Common myeloid progenitor, CD34-positive (primary cell): ENCODE data around the gene TENM4.

Experiments
- CTCF ChIA-PET: fragments of 350-600 bp; sonication (Branson Sonifier 250); formaldehyde crosslinking; loops from one replicate; lab custom pipeline; 2021; ENCODE audit warnings: antibody characterized with exemption; lab: Charles Lee
- POLR2A ChIA-PET: fragments of 350-600 bp; sonication (Branson Sonifier 250); formaldehyde crosslinking; loops from one replicate; lab custom pipeline; 2021; ENCODE audit warnings: antibody characterized with exemption; lab: Charles Lee
- DNase-seq, 3 donors: peaks; one replicate each; pipeline versions ENCODE4 v3.0.0 to v3.0.0-alpha.2; 2013
- H3K27ac ChIP-seq, 2 experiments: 1 replicate in 1 of 2; 2 replicates in 1 of 2; pipeline ENCODE4 v1.7.0; 2013; ENCODE audit warnings: inconsistent platforms in 2 of 2, low read length in 2 of 2, mild to moderate bottlenecking in 2 of 2, low read depth in 1 of 2, moderate library complexity in 1 of 2; ENCODE audit not compliant: severe bottlenecking in 2 of 2, insufficient read depth in 1 of 2, poor library complexity in 1 of 2
- H3K27me3 ChIP-seq, 5 experiments: replicated peaks in 2 of 5; 1 replicate in 3 of 5; 2 replicates in 2 of 5; pipeline versions ENCODE4 v1.6.1 to v1.7.0; 2013; ENCODE audit warnings: low read length in 4 of 5, mild to moderate bottlenecking in 2 of 5, moderate library complexity in 2 of 5, inconsistent platforms in 1 of 5; ENCODE audit not compliant: insufficient read depth in 5 of 5, control insufficient read depth in 4 of 5
- H3K36me3 ChIP-seq, 4 experiments: 1 replicate in 2 of 4; 2 replicates in 2 of 4; pipeline versions ENCODE4 v1.6.1 to v1.7.0; 2013; ENCODE audit warnings: low read length in 3 of 4, control low read depth in 1 of 4, mild to moderate bottlenecking in 1 of 4; ENCODE audit not compliant: control insufficient read depth in 4 of 4, insufficient read depth in 4 of 4
- H3K4me1 ChIP-seq, 4 experiments: 1 replicate in 3 of 4; 2 replicates in 1 of 4; pipeline versions ENCODE4 v1.6.1 to v1.7.1; 2013; ENCODE audit warnings: low read length in 3 of 4, mild to moderate bottlenecking in 3 of 4, control low read depth in 1 of 4, inconsistent platforms in 1 of 4, moderate library complexity in 1 of 4; ENCODE audit not compliant: control insufficient read depth in 4 of 4, insufficient read depth in 4 of 4; ENCODE audit errors: control extremely low read depth in 1 of 4
- H3K4me3 ChIP-seq, 7 experiments: 1 replicate in 4 of 7; 2 replicates in 3 of 7; pipeline versions ENCODE4 v1.5.1 to v1.7.0; 2013; ENCODE audit warnings: mild to moderate bottlenecking in 7 of 7, low read length in 6 of 7, moderate library complexity in 6 of 7, inconsistent platforms in 2 of 7, low read depth in 2 of 7, control low read depth in 1 of 7; ENCODE audit not compliant: insufficient read depth in 4 of 7, control insufficient read depth in 1 of 7; ENCODE audit errors: extremely low read depth in 1 of 7
- H3K9me3 ChIP-seq, 5 experiments: 1 replicate in 4 of 5; 2 replicates in 1 of 5; pipeline versions ENCODE4 v1.6.1 to v1.7.1; 2013; ENCODE audit warnings: low read length in 4 of 5, mild to moderate bottlenecking in 2 of 5, inconsistent platforms in 1 of 5, low read depth in 1 of 5, moderate library complexity in 1 of 5; ENCODE audit not compliant: control insufficient read depth in 4 of 5, insufficient read depth in 2 of 5; ENCODE audit errors: control extremely low read depth in 1 of 5
- WGBS: methylation state at CpG from one replicate; pipeline ENCODE4 v1.1.5; 2013; ENCODE audit not compliant: insufficient coverage; 5-methylcytosine and 5-hydroxymethylcytosine counted together

Gene TENM4

DNA sequence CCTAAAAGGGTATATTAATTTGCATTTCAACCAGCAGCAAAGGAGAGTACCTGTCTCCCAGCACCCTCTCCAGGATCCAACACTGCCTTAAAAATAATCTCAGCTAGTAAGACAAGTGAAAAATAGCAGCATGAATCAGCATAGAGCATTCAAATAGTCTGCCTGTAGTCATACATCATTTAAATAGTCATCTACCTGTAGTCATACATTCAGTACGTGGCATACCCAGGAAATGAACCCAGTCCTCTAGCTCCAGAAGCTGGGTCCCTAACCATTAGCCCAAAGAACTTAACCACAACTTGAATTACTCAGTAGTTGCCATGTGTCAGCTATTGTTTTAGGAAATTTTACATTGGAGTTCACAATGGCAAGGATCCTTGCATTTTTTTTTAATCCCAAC lies 9.3 kb downstream of the TENM4 start:
- no peak overlapping the region for H3K27ac ChIP-seq
- DNase-seq: no peak

DNA sequence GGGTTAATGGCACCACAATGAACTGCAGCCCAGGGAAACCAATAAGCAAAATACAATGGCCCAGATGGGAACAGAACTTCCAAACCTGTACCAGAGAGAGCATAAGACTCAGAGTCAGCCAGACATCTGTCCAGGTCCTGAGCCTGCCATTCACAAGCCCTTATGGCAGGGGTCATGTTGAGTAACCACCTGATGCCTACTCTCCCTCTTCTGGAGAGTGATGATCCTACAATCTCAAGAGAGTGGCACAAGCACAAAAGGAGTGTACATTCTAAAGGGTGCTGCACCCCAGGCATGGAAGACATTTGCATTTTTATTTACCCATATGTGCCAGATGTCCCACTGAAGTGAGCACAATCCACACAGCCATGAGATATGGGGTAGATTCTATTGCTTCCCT lies 10.6 kb downstream of the TENM4 start:
- H3K27me3 ChIP-seq: peaks cover 2 to 52% (median 14%) of the 10 kb centered on the region in 5 experiments
- H3K27ac ChIP-seq: no peak overlapping the region
- H3K36me3 ChIP-seq: no peaks in the 10 kb centered on the region
- no peaks in the 10 kb centered on the region for H3K4me1 ChIP-seq
- no peak for DNase-seq
- POLR2A ChIA-PET: no interaction called here
- CTCF ChIA-PET: no interaction called here
- no peak overlapping the region for H3K4me3 ChIP-seq
- peaks cover 0 to 1% (median 0%) of the 10 kb centered on the region in 5 experiments for H3K9me3 ChIP-seq

More for the DNA sequence above, 9.3 kb downstream of the TENM4 start:
- Histone ChIP-seq H3K4me1 (no peaks in the 10 kb centered on the region), H3K27me3 (peaks cover 13 to 64% (median 26%) of the 10 kb centered on the region in 5 experiments), H3K4me3 (no peak overlapping the region), H3K9me3 (peaks cover 0 to 1% (median 0%) of the 10 kb centered on the region in 5 experiments), H3K36me3 (no peaks in the 10 kb centered on the region)
- no CpG with 5 or more reads among the region's 1 CpG for WGBS
- POLR2A ChIA-PET: no interaction called here
- CTCF ChIA-PET: no interaction called here

GRCh38 chr11:79428406-79428805 lies 12.4 kb downstream of the TENM4 start:
- Histone ChIP-seq H3K27me3 (peaks cover 1 to 33% (median 9%) of the 10 kb centered on the region in 5 experiments), H3K36me3 (no peaks in the 10 kb centered on the region), H3K27ac (no peak overlapping the region), H3K4me1 (no peaks in the 10 kb centered on the region), H3K9me3 (no peaks in the 10 kb centered on the region), H3K4me3 (no peak overlapping the region)
- no peak for DNase-seq
- WGBS: 33% methylated on average over 1 of the region's 1 CpG
- POLR2A ChIA-PET: no interaction called here
- CTCF ChIA-PET: no interaction called here

- Histone ChIP-seq H3K36me3 (no peaks in the 10 kb centered on the region), H3K27me3 (peaks cover 0 to 27% (median 3%) of the 10 kb centered on the region in 5 experiments), H3K4me1 (no peaks in the 10 kb centered on the region), H3K9me3 (no peaks in the 10 kb centered on the region), H3K27ac (no peak overlapping the region), H3K4me3 (no peak overlapping the region)
- POLR2A ChIA-PET: no interaction called here
- CTCF ChIA-PET: no interaction called here
- DNase-seq: no peak
- WGBS: 100% methylated on average over 1 of the region's 5 CpGs
Measured at GRCh38 chr11:79427611-79428327, 13.1 kb downstream of the TENM4 start.

GRCh38 chr11:79427126-79427525 lies 13.7 kb downstream of the TENM4 start:
- POLR2A ChIA-PET: no interaction called here
- no CpG with 5 or more reads among the region's 4 CpGs for WGBS
- no peak overlapping the region for H3K4me3 ChIP-seq
- H3K27ac ChIP-seq: no peak overlapping the region
- no peaks in the 10 kb centered on the region for H3K4me1 ChIP-seq
- CTCF ChIA-PET: no interaction called here
- H3K27me3 ChIP-seq: peaks cover 0 to 22% (median under 1%) of the 10 kb centered on the region in 5 experiments
- no peaks in the 10 kb centered on the region for H3K36me3 ChIP-seq
- DNase-seq: no peak
- H3K9me3 ChIP-seq: no peaks in the 10 kb centered on the region

DNA sequence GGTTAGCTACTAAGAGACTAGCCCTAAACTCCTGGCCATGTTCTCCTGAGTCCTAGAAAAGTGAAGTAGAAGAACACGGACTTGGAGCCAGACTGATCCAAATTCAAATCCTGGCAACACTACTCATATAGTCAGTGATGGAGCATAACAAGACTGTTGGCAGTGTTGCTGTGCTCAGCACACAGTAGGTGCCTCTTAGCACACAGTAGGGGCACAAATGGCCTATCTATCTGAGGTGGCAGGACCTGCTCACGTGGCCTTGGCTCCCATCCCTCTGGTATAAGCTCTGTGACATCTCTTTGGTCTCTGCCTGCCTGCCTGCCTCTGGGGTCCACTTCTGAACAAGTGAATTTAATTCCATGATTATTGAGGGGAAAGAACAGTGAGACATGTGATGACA lies 15.4 kb downstream of the TENM4 start:
- no CpG with 5 or more reads among the region's 2 CpGs for WGBS
- Histone ChIP-seq H3K36me3 (no peaks in the 10 kb centered on the region), H3K27me3 (peaks cover 0 to 13% (median 4%) of the 10 kb centered on the region in 5 experiments), H3K4me1 (no peaks in the 10 kb centered on the region), H3K4me3 (no peak overlapping the region), H3K27ac (no peak overlapping the region), H3K9me3 (peaks cover 0 to 1% (median 0%) of the 10 kb centered on the region in 5 experiments)
- ChIA-PET CTCF (no interaction called here), POLR2A (no interaction called here)
- DNase-seq: no peak

GRCh38 chr11:79423736-79424135 lies 17.1 kb downstream of the TENM4 start:
- Histone ChIP-seq H3K4me3 (no peak overlapping the region), H3K27me3 (peaks cover 0 to 12% (median 4%) of the 10 kb centered on the region in 5 experiments), H3K27ac (no peak overlapping the region), H3K4me1 (no peaks in the 10 kb centered on the region), H3K36me3 (no peaks in the 10 kb centered on the region), H3K9me3 (peaks cover 0 to 1% (median 0%) of the 10 kb centered on the region in 5 experiments)
- WGBS: 97% methylated on average over 3 of the region's 3 CpGs
- no peak for DNase-seq
- CTCF ChIA-PET: interaction anchor here (0.6 kb wide), 1 partner anchor 427 kb away, joined by 3 read pairs; no protein-coding TSS in a partner anchor
- POLR2A ChIA-PET: no interaction called here
